Stimulated activated CD8-positive, alpha-beta memory T cell treated with anti-CD3 and anti-CD28 coated beads, Interleukin-2, amount 100 ng/mL, for 1 hour (primary cell): ENCODE data around the gene RPS23.

Experiments used
- DNase-seq, 2 donors: peaks; one replicate each; pipeline ENCODE4 v3.0.0-alpha.2; 2020; ENCODE audit warnings: low read depth in 2 of 2

RPS23 gene

GRCh38 chr5:82244854-82245635 is 33.1 kb downstream of the RPS23 start:
- DNase-seq, result no peak

GRCh38 chr5:82244151-82244550 is 34.0 kb downstream of the RPS23 start:
- no peak for DNase-seq

GRCh38 chr5:82234885-82235284 is 43.3 kb downstream of the RPS23 start:
- DNase-seq, result no peak

- DNase-seq, result peak; percentile 14 to 34
Measured at GRCh38 chr5:82225525-82226172, 52.5 kb downstream of the RPS23 start.
